Bronchial epithelial cell (primary cell): ENCODE measurements around the gene CAPZB. TPM values are rescaled to one million over a fixed set of nuclear protein-coding genes. Genes with fewer than 3 reads are reported as not detected.

ENCODE experiments used
- DNase-seq: peaks from one replicate; pipeline ENCODE4 v3.0.0-alpha.2; 2010; ENCODE audit warnings: low read depth
- FAIRE-seq: peaks from 2 replicates; lab custom pipeline; 2011; peaks lifted over from hg19 to GRCh38; lab: Jason Lieb, UNC
- H3K27me3 ChIP-seq: 2 replicates; pipeline ENCODE4 v1.5.1; 2011; ENCODE audit warnings: low read length; ENCODE audit not compliant: control insufficient read depth, insufficient read depth
- H3K36me3 ChIP-seq: 2 replicates; pipeline ENCODE4 v1.5.1; 2011; ENCODE audit warnings: low read length; ENCODE audit not compliant: control insufficient read depth, insufficient read depth
- H3K4me3 ChIP-seq: 2 replicates; pipeline ENCODE4 v1.5.1; 2011; ENCODE audit warnings: mild to moderate bottlenecking, low read depth, low read length, control low read depth
- total RNA-seq: library from RNA; depleted of rRNA; stranded (reverse); fragments of >200 nt; gene quantifications from 2 replicates; pipeline ENCODE4 v1.2.1, GENCODE V29; 2014
- TF ChIP-seq, protein P1 (sequence below): IDR thresholded peaks from 2 replicates; pipeline ENCODE4 v1.5.1; 2011; ENCODE audit warnings: mild to moderate bottlenecking, moderate library complexity, low read length, control low read depth, inconsistent platforms; ENCODE audit not compliant: insufficient read depth, severe bottlenecking

Gene CAPZB
- total RNA-seq, 1 donor from 2014 or later: 73.5 TPM

DNA sequence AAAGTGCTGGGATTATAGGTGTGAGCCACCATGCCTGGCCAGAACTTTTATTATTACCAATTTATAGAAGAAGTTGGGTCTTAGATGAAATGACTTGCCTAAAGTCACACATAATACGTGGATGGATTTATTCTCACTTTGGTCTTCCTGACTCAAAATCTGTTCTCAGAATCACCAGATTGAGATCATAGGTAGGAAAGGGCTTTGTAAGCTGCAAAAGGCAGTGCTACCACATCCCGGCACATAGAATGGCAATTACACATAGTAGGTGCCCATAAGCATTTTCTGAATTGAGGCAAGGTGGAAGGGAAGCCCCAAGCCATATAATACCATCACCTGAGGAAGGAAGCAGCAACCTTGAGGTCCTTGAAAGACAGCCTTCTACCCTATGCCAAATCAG, 8.2 kb upstream of the CAPZB start:
- Histone ChIP-seq H3K27me3 (no peaks in the 10 kb centered on the region), H3K4me3 (no peak overlapping the region), H3K36me3 (no peaks in the 10 kb centered on the region)
- TF ChIP-seq, protein P1, sequence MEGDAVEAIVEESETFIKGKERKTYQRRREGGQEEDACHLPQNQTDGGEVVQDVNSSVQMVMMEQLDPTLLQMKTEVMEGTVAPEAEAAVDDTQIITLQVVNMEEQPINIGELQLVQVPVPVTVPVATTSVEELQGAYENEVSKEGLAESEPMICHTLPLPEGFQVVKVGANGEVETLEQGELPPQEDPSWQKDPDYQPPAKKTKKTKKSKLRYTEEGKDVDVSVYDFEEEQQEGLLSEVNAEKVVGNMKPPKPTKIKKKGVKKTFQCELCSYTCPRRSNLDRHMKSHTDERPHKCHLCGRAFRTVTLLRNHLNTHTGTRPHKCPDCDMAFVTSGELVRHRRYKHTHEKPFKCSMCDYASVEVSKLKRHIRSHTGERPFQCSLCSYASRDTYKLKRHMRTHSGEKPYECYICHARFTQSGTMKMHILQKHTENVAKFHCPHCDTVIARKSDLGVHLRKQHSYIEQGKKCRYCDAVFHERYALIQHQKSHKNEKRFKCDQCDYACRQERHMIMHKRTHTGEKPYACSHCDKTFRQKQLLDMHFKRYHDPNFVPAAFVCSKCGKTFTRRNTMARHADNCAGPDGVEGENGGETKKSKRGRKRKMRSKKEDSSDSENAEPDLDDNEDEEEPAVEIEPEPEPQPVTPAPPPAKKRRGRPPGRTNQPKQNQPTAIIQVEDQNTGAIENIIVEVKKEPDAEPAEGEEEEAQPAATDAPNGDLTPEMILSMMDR: no peak
- DNase-seq (no peak), FAIRE-seq (no peak)

DNA sequence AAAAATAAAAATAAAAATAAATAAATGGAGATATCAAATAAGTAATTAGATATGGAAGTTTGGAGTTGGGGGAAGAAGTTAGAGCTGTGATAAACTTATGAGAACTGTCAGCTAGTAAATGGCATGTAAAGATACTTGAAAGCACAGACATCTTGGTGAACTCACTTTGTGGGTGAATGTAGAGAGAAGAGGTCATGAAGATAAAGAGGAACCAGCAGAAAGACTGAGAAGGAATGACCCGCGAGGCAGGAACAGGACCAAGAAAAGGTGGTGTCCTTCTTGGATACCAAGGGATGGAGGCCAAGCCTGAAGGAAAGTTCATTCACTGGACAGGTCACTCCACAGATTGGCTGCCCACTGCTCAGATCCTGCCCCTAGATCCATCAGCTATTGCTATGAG, 4.7 kb upstream of the CAPZB start:
- Histone ChIP-seq H3K36me3 (no peaks in the 10 kb centered on the region), H3K27me3 (no peaks in the 10 kb centered on the region), H3K4me3 (no peak overlapping the region)
- TF ChIP-seq, protein P1: no peak
- no peak for FAIRE-seq
- DNase-seq: no peak

- DNase-seq (no peak), FAIRE-seq (no peak)
- TF ChIP-seq, protein P1: no peak
- H3K27me3 ChIP-seq: no peaks in the 10 kb centered on the region
- H3K36me3 ChIP-seq: no peaks in the 10 kb centered on the region
- H3K4me3 ChIP-seq: no peak overlapping the region
Observed at GRCh38 chr1:19488136-19488535, 2.8 kb upstream of the CAPZB start.

GRCh38 chr1:19484798-19485361, 459 bp downstream of the CAPZB start:
- H3K27me3 ChIP-seq: no peaks in the 10 kb centered on the region
- no peak for FAIRE-seq
- H3K36me3 ChIP-seq: no peaks in the 10 kb centered on the region
- peak overlapping the region; percentile 99 for H3K4me3 ChIP-seq
- no peak for DNase-seq
- TF ChIP-seq, protein P1: no peak

GRCh38 chr1:19484338-19484797, 971 bp downstream of the CAPZB start:
- TF ChIP-seq, protein P1: no peak
- Histone ChIP-seq H3K27me3 (no peaks in the 10 kb centered on the region), H3K36me3 (no peaks in the 10 kb centered on the region), H3K4me3 (peak overlapping the region; percentile 99)
- no peak for DNase-seq
- no peak for FAIRE-seq

DNA sequence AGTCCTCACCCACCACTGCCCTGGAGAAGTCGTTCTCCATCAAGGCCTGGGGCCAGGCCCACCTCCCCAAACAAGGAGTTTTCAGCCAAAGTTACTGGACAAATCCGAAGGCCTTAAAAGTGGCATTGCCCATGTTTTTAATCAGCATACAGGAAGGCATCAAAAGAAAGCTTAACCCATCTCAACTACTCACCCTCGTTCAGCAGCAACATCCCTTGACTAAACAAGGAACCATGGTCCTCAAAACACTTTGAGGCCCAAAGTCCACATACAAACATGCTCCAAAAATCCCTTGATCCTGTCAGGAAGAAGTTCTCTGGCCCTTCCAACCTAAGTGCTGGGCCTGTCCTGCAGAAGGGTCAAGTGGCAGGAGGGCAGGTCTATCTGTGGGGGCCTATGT, 1.6 kb downstream of the CAPZB start:
- DNase-seq (no peak), FAIRE-seq (no peak)
- no peak overlapping the region for H3K4me3 ChIP-seq
- no peaks in the 10 kb centered on the region for H3K36me3 ChIP-seq
- TF ChIP-seq, protein P1: no peak
- H3K27me3 ChIP-seq: no peaks in the 10 kb centered on the region
